ENCODE measurements around the gene ZMYM3. TPM values are rescaled to one million over a fixed set of nuclear protein-coding genes. Genes with fewer than 3 reads are reported as not detected.
A peak's percentile ranks its signal among the peaks of the same experiment; 100 is the strongest.

ZMYM3 gene
- total and polyA plus RNA-seq, 9 of the 15 experiments (the other 6 are each of a cell fraction or from before 2014, with no cell fraction given): 4.3 to 36.3 (median 16.8) TPM

DNA sequence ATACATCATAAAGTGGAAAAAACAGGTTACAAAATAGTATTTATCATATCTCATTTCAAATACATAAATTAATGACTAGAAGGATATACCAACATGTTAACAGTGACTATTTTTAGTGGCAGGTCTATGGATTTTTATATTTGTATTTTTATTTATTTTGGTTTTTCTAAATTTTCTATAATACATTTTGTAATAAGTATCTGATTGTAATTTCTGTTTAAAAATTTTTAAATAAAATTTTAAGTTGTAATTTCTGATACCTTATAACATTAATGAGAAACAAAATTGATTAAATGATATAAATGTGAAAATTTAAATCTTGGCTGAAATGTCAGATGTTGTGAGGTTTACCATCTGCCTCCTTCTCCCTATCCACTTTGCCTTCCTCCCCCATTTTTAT, 32.0 kb upstream of the ZMYM3 start (continued):
- TF ChIP-seq, protein P1, sequence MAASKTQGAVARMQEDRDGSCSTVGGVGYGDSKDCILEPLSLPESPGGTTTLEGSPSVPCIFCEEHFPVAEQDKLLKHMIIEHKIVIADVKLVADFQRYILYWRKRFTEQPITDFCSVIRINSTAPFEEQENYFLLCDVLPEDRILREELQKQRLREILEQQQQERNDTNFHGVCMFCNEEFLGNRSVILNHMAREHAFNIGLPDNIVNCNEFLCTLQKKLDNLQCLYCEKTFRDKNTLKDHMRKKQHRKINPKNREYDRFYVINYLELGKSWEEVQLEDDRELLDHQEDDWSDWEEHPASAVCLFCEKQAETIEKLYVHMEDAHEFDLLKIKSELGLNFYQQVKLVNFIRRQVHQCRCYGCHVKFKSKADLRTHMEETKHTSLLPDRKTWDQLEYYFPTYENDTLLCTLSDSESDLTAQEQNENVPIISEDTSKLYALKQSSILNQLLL (CRISPR knock-in tag; IDR thresholded peaks at IDR 0.05; ENCODE audit: borderline replicate concordance): no peak
- TF ChIP-seq TCF3 (CRISPR knock-in tag; IDR thresholded peaks at IDR 0.05) (no peak), PTBP1 (IDR thresholded peaks at IDR 0.05; ENCODE audit: low read depth, low read length) (no peak), ZNF184 (CRISPR knock-in tag; IDR thresholded peaks at IDR 0.05) (no peak), U2AF2 (optimal IDR thresholded peaks at IDR 0.05; ENCODE audit: low read depth, low read length) (no peak), RBFOX2 (IDR thresholded peaks at IDR 0.05; ENCODE audit: low read depth, low read length) (peak; percentile 72), ZNF77 (CRISPR knock-in tag; IDR thresholded peaks at IDR 0.05) (no peak)

DNA sequence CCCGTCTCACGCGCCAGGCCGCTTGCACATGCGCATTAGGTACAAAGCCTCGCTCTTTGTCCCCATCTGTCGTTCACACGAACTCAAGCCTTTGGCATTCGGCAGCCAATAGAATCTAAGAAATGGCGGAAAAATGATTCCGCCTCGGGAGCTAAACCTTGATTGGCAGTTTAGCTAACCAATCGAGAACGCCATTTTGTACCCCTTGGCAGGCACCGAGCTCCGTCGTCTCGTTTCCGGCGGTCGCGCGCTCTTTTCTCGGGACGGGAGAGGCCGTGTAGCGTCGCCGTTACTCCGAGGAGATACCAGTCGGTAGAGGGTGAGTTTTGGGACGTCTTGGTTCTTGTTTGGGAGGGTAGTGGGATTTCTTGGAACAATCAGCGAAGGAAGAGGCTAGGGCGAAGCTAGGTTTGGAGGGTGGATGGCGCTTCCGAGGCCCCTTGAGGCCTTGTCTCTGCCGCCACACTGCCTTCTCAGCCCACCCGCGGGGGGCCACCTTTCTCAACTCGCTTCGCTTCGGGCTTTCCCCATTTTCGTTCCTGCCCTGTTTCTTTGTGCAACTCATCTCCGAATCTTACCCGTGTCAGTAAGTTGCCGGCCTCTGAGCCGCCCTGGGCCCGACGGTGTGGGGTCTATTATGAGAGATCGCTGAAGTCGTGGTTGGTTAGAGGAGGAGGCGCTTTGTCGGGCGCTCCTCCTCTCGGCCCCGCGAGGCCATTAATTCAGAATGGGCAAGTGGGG, 29.6 kb upstream of the ZMYM3 start, which contains the start of gene NONO:
NONO (plus strand) TSS at position 233 of the 741 bp plus-strand sequence. CDS start 7,003 bp downstream, outside the sequence.
- FAIRE-seq (peak; percentile 99), DNase-seq (ENCODE audit: extremely low read depth in 1 of 4, low spot score in 3 of 4) (peak; percentile 93 to 99 (median 96)), ATAC-seq (peak; percentile 93)
- peaks cover 52% of the 10 kb centered on the region for H3K79me2 ChIP-seq (ENCODE audit: control insufficient read depth, insufficient read depth, low read length)
- under 1% methylated on average over 31 of the region's 57 CpGs for WGBS (ENCODE audit: insufficient coverage, low coverage, missing lambda C conversion rate)
- BruUV-seq (replicated peaks): TSS peak; percentile 73
- H3K9ac ChIP-seq (ENCODE audit: insufficient read depth in 1 of 2, low read depth in 2 of 2, low read length in 2 of 2): peak within 1 kb of the TSS; percentile 99 to 100
- ChIA-PET POLR2A (interaction anchor here (0.6 to 1.7 kb wide), 11 partner anchors 10 to 165 kb away, joined by 3 to 12 read pairs (median 4); partner anchors contain the start of genes GJB1, MED12 and TAF1), CTCF (ENCODE audit: low intra/inter-chr PET ratio) (no interaction called here)
- peak within 1 kb of the TSS; percentile 85 for H3K4me2 ChIP-seq (ENCODE audit: insufficient read depth, low read length)
- peak within 1 kb of the TSS; percentile 80 for H3K4me3 ChIP-seq
- no peaks in the 10 kb centered on the region; the same call in 1 of the 2 replicates for H3K9me3 ChIP-seq (replicated peaks; ENCODE audit: control insufficient read depth, insufficient read depth, low read depth, low read length)
- H3K4me1 ChIP-seq (replicated peaks in 1 of 2; ENCODE audit: control insufficient read depth in 2 of 2, insufficient read depth in 2 of 2, low read length in 2 of 2): peaks cover 3 to 7% of the 10 kb centered on the region in 2 experiments; a peak in 4 of 5 replicates
- H3K9me1 ChIP-seq (ENCODE audit: control insufficient read depth, insufficient read depth, low read length): no peaks in the 10 kb centered on the region
- H4K20me1 ChIP-seq (replicated peaks; ENCODE audit: control insufficient read depth, insufficient read depth, low read length): peaks cover 19% of the 10 kb centered on the region; the same call in 1 of the 2 replicates
- H3K36me3 ChIP-seq (ENCODE audit: control insufficient read depth, insufficient read depth, low read length): peaks cover 31% of the 10 kb centered on the region
- H3K27ac ChIP-seq (ENCODE audit: extremely low read depth, low read depth, low read length): peak within 1 kb of the TSS; percentile 98
- in situ Hi-C loops (cut with MboI) (no loop called here), intact Hi-C loops (cut with micrococcal nuclease) (loop anchor here (1.0 to 5.0 kb wide), 3 partner anchors 29 to 84 kb away; partner anchors contain the start of genes TAF1 and ZMYM3)
- no peaks in the 10 kb centered on the region for H3K27me3 ChIP-seq (ENCODE audit: control insufficient read depth in 2 of 2, insufficient read depth in 2 of 2, low read length in 2 of 2)
- peak within 1 kb of the TSS; percentile 98 for H2AFZ ChIP-seq (ENCODE audit: low read depth, low read length)
- TF ChIP-seq, protein P2, sequence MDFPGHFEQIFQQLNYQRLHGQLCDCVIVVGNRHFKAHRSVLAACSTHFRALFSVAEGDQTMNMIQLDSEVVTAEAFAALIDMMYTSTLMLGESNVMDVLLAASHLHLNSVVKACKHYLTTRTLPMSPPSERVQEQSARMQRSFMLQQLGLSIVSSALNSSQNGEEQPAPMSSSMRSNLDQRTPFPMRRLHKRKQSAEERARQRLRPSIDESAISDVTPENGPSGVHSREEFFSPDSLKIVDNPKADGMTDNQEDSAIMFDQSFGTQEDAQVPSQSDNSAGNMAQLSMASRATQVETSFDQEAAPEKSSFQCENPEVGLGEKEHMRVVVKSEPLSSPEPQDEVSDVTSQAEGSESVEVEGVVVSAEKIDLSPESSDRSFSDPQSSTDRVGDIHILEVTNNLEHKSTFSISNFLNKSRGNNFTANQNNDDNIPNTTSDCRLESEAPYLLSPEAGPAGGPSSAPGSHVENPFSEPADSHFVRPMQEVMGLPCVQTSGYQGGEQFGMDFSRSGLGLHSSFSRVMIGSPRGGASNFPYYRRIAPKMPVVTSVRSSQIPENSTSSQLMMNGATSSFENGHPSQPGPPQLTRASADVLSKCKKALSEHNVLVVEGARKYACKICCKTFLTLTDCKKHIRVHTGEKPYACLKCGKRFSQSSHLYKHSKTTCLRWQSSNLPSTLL (IDR thresholded peaks at IDR 0.05): 0 out of 2 replicates have a peak, but pooled peaks have one; percentile 16
- TF ChIP-seq MYC (IDR thresholded peaks at IDR 0.05; ENCODE audit: low read depth, low read length) (no peak), MYC (CRISPR knock-in tag; IDR thresholded peaks at IDR 0.05; ENCODE audit: borderline replicate concordance, low read depth) (peak; percentile 50; the same call in 1 of the 2 replicates), ZBTB7A (IDR thresholded peaks at IDR 0.05; ENCODE audit: borderline replicate concordance, control insufficient read depth, low read depth, low read length) (peak; percentile 79; the same call in 1 of the 2 replicates), NFRKB (IDR thresholded peaks at IDR 0.05; ENCODE audit: low read depth) (peak; percentile 35)
- TF ChIP-seq, protein P3, sequence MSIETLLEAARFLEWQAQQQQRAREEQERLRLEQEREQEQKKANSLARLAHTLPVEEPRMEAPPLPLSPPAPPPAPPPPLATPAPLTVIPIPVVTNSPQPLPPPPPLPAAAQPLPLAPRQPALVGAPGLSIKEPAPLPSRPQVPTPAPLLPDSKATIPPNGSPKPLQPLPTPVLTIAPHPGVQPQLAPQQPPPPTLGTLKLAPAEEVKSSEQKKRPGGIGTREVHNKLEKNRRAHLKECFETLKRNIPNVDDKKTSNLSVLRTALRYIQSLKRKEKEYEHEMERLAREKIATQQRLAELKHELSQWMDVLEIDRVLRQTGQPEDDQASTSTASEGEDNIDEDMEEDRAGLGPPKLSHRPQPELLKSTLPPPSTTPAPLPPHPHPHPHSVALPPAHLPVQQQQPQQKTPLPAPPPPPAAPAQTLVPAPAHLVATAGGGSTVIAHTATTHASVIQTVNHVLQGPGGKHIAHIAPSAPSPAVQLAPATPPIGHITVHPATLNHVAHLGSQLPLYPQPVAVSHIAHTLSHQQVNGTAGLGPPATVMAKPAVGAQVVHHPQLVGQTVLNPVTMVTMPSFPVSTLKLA (conservative IDR thresholded peaks at IDR 0.05): peak in 1 of 2 experiments; percentile 49; a peak in 2 of 4 replicates
- TF ChIP-seq, protein P4, sequence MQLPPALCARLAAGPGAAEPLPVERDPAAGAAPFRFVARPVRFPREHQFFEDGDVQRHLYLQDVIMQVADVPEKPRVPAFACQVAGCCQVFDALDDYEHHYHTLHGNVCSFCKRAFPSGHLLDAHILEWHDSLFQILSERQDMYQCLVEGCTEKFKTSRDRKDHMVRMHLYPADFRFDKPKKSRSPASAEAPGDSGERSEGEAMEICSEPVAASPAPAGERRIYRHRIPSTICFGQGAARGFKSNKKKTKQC (CRISPR knock-in tag; IDR thresholded peaks at IDR 0.05): peak; percentile 28; the same call in 1 of the 2 replicates

All from K562 (cell line).